Fibroblast of villous mesenchyme (primary cell): Measurements from ENCODE around the gene KLK12. TPM values are rescaled to one million over a fixed set of nuclear protein-coding genes. Genes with fewer than 3 reads are reported as not detected.
"Not testable (repeated sequence)": the region's sequence is repeated elsewhere in the genome, so short reads cannot be mapped to it uniquely, and the experiment has no call there.

Source experiments
- DNase-seq: peaks from one replicate; pipeline ENCODE4 v3.0.0-alpha.2; 2010; ENCODE audit warnings: low read depth
- H3K4me3 ChIP-seq: 2 replicates; pipeline ENCODE4 v1.5.1; 2011; ENCODE audit warnings: low read depth, mild to moderate bottlenecking, low read length
- total RNA-seq: library from RNA; depleted of rRNA; stranded (reverse); fragments of >200 nt; gene quantifications from 2 replicates; pipeline ENCODE4 v1.2.3, GENCODE V29; 2012
- TF ChIP-seq, protein P1 (sequence below): IDR thresholded peaks from 2 replicates; pipeline ENCODE4 v1.5.1; 2012; ENCODE audit warnings: low read depth, mild to moderate bottlenecking, low read length; ENCODE audit not compliant: insufficient read depth

KLK12 gene
- total RNA-seq, 1 donor, result not detected

DNA sequence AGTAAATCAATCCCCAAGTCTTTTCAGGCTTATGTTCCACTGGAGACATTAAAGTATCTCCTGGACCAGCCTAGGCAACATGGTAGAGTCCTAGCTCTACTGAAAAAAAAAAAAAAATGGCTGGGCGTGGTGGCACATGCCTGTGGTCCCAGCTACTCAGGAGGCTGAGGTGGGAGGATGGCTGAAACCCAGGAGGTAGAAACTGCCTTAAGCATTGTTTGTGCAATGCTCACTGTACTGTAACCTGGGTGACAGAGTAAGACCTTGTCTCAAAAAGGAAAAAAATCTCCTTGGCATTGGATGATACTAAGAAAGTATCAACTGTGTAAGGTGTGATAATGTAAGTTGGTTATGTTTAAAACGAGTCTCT is 42.2 kb downstream of the KLK12 start:
- TF ChIP-seq, protein P1, sequence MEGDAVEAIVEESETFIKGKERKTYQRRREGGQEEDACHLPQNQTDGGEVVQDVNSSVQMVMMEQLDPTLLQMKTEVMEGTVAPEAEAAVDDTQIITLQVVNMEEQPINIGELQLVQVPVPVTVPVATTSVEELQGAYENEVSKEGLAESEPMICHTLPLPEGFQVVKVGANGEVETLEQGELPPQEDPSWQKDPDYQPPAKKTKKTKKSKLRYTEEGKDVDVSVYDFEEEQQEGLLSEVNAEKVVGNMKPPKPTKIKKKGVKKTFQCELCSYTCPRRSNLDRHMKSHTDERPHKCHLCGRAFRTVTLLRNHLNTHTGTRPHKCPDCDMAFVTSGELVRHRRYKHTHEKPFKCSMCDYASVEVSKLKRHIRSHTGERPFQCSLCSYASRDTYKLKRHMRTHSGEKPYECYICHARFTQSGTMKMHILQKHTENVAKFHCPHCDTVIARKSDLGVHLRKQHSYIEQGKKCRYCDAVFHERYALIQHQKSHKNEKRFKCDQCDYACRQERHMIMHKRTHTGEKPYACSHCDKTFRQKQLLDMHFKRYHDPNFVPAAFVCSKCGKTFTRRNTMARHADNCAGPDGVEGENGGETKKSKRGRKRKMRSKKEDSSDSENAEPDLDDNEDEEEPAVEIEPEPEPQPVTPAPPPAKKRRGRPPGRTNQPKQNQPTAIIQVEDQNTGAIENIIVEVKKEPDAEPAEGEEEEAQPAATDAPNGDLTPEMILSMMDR, result no peak
- H3K4me3 ChIP-seq, result no peak overlapping the region
- no peak for DNase-seq

DNA sequence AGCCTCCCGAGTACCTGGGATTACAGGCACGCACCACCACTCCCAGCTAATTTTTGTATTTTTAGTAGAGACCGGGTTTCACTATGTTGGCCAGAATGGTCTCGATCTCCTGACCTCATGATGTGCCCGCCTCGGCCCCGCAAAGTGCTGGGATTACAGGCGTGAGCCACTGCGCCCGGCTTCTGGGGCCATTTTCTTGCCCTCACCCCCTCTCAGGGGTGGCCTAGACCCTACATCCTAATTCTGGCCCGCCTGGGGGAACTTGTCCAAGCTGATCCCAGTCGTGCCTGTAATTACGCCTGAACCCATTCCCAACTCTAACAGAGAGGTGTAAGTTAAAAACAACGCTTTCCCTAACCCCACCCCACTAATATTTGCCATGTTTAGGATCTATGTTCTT is 50.4 kb downstream of the KLK12 start:
- DNase-seq, H3K4me3 ChIP-seq: not testable (repeated sequence)

DNA sequence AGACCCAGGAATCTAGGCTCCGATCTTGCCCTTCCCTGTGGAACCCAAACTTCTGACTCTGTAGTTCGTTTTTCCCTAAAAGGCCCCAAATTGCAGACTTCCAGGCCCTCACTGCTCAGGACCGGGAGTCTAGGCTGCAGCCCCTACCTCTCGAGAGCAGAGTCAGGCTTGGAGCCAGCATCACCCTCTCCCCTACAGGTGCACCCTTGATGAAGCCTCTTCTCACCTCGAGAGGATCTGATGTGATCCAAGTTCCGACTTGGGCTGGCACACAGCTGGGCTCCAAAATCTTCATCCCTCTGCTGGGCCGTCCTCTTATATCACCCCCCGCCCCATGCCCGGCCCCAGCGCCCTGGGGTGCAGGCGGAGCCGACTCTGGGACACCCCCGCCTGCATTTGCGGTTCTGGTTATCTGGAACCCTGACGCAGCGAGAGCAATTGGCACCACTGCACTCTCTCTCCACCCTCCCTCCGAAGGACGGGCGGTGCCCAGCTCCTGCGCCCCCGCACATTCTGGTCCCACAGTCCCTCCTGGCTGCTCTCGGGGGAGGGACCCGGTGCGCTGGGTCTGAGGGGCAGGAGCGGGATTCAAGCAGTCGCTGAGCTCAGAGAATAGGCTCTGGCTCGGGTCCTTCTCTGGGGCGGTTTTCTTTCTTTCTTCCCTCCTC is 51.0 kb downstream of the KLK12 start, which contains the start of gene KLK7:
Gene KLK7, minus strand, starts transcription at position 293 of the 668 bp plus-strand sequence. CDS start 1,518 bp downstream, outside the sequence.
- no peak for DNase-seq
- TF ChIP-seq, protein P1, result no peak
- no peak within 1 kb of the TSS for H3K4me3 ChIP-seq

DNA sequence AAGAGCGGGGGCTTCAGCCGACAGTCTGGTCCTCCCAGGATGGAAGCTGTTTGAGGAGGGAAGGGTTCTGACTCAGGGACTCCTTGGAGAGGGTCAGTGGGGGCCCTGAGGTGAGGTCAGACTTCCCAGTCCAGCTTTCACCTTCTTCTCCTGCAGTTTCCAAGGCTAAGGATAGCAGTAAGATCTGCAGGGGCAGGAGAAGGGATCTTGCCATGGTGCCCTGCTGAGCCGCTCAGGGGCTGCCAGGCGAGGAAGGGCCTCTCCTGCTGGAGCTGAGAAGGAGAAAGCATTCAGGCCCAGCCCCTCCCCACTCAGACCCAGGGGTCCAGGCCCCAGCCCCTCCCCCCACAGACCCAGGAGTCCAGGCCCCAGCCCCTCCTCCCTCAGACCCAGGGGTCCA is 52.6 kb downstream of the KLK12 start:
- TF ChIP-seq, protein P1, result no peak
- no peak for DNase-seq
- no peak overlapping the region for H3K4me3 ChIP-seq

DNA sequence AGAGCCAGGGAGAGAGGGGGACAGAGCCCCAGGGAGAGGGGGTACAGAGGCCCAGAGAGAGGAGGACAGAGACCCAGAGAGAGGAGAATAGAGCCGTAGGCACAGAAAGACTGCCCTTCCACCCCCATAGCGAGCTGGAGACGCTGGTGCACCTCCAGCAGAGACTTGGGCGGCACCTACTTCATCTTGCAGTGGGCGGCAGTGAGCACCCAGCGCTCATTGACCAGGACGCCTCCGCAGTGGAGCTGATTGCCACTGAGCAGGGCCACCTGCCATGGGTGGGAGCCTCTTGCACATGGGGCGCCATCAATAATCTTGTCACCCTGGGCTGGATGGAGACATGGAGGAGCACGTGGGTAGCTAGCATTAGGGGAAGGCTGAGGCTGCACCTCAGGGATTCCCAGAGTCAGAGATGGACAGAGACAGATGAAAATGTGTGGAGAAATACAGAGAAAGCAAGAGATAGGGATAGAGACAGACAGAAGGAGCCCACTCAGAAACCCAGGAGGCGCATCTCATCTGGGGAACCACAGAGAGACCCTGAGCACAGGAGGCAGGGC is 53.1 kb downstream of the KLK12 start:
- TF ChIP-seq, protein P1, result no peak

DNA sequence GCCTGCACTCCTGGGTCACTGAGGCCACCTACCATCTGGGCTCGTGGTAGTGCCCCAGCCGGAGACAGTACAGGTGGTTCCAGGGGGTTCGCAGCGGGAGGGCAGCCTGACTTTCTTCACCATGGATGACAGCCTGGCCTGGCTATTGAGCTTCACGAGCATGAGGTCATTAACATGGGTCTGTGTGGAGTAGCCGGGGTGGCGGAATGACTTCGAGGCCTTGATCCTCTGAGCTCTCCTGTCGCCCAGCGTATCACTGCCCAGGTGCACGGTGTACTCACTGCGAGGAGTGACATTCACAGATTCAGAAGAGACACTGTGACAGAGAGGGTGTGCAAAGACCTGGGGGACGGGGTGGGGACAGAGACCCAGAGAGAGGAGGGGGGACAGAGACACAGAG is 54.6 kb downstream of the KLK12 start:
- TF ChIP-seq, protein P1, result no peak
- no peak for DNase-seq
- H3K4me3 ChIP-seq, result no peak overlapping the region

More for the DNA sequence above, 53.1 kb downstream of the KLK12 start:
- DNase-seq, result no peak
- H3K4me3 ChIP-seq, result no peak overlapping the region

DNA sequence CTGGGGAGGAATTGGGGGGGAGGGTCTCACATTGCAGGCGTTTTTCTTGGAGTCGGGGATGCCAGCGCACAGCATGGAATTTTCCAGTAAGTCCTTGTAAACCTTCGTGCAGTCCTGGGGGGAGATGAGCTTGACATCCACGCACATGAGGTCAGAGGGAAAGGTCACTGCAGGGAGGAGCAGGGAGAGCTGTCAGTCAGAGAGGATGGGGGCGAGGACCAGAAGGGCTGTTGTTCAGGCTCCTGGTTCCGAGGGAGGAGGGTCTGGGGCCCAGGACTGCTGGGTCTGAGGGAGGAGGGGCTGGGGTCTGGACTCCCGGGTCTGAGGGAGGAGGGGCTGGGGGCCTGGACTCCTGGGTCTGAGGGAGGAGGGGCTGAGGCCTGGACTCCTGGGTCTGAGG is 55.0 kb downstream of the KLK12 start:
- TF ChIP-seq, protein P1, result no peak
- no peak for DNase-seq
- no peak overlapping the region for H3K4me3 ChIP-seq

Other genes starting within 250 kb of the KLK12 start
- not detected in 2 replicates for gene ACP4, start 244.6 kb downstream of the KLK12 start, total RNA-seq
- gene KLK1, start 211.2 kb downstream of the KLK12 start, total RNA-seq, result not detected in 2 replicates
- not detected in 2 replicates for gene KLK15, start 201.4 kb downstream of the KLK12 start, total RNA-seq
- gene KLK3, start 180.1 kb downstream of the KLK12 start, total RNA-seq, result not detected in 2 replicates
- not detected in 2 replicates for gene KLK2, start 161.6 kb downstream of the KLK12 start, total RNA-seq
- gene KLK4, start 123.6 kb downstream of the KLK12 start, total RNA-seq, result not detected in 2 replicates
- not detected in 2 replicates for gene KLK5, start 82.0 kb downstream of the KLK12 start, total RNA-seq
- not detected in 2 replicates for gene KLK6, start 65.4 kb downstream of the KLK12 start, total RNA-seq
- not detected in 2 replicates for gene KLK7, start 51.1 kb downstream of the KLK12 start, total RNA-seq
- not detected in 2 replicates for gene KLK8, start 33.4 kb downstream of the KLK12 start, total RNA-seq
- gene KLK10, start 15.3 kb downstream of the KLK12 start, total RNA-seq, result not detected in 2 replicates
- not detected in 2 replicates for gene KLK11, start 8.4 kb downstream of the KLK12 start, total RNA-seq
- gene KLK13, start 30.1 kb upstream of the KLK12 start, total RNA-seq, result not detected in 2 replicates
- not detected in 2 replicates for gene KLK14, start 47.9 kb upstream of the KLK12 start, total RNA-seq
- gene CTU1, start 73.4 kb upstream of the KLK12 start, total RNA-seq, result 4.8 and 5.2 TPM in 2 replicates
- under 0.01 TPM in 1 of 2 replicates, not detected in the other for gene SIGLEC9, start 89.9 kb upstream of the KLK12 start, total RNA-seq
- gene SIGLEC7, start 107.3 kb upstream of the KLK12 start, total RNA-seq, result not detected in 2 replicates
- not detected in 2 replicates for gene CD33, start 190.1 kb upstream of the KLK12 start, total RNA-seq
- not detected in 2 replicates for gene SIGLECL1, start 216.1 kb upstream of the KLK12 start, total RNA-seq